Transverse colon (tissue), 4 donors: ENCODE measurements around the gene OR6B2.

Experiments
- CTCF ChIP-seq, 5 experiments: fragments of 200-600 bp in 3 of 5; fragments of 450-650 bp in 2 of 5; sonication (generic) in 3 of 5; IDR thresholded peaks; 1 replicate in 2 of 5; 2 replicates in 3 of 5; pipeline ENCODE4 v1.5.1; 2016 to 2017; ENCODE audit warnings: antibody characterized with exemption in 5 of 5, inconsistent platforms in 3 of 5, mild to moderate bottlenecking in 2 of 5, moderate library complexity in 1 of 5
- POLR2AphosphoS5 ChIP-seq, 3 donors: sonication (generic); formaldehyde crosslinking; IDR thresholded peaks; one replicate each; pipeline ENCODE4 v1.6.1; 2016; ENCODE audit warnings: antibody characterized with exemption in 3 of 3

GRCh38 chr2:239983004-239983778 lies 47.0 kb downstream of the OR6B2 start:
- TF ChIP-seq CTCF (IDR thresholded peaks at IDR 0.05) (no peak), POLR2AphosphoS5 (IDR thresholded peaks at IDR 0.05) (no peak)
